OCI-LY7 (cell line): Measurements from ENCODE around the gene CCL22. TPM values are rescaled to one million over a fixed set of nuclear protein-coding genes. Genes with fewer than 3 reads are reported as not detected.

Experiments used
- BruUV-seq: library from RNA; stranded (reverse); fragments of 400-500 nt; replicated peaks from 2 replicates; lab custom pipeline; 2021; lab: Mats Ljungman, UMichigan
- CTCF ChIA-PET: fragments of 300-600 bp; sonication (Branson Sonifier 250); formaldehyde crosslinking; loops from one replicate; lab custom pipeline; 2022; ENCODE audit warnings: antibody characterized with exemption; ENCODE audit not compliant: unreplicated experiment; lab: Charles Lee
- POLR2A ChIA-PET: fragments of 300-600 bp; sonication (Branson Sonifier 250); formaldehyde crosslinking; loops from one replicate; lab custom pipeline; 2022; ENCODE audit warnings: antibody characterized with exemption; lab: Charles Lee
- DNase-seq: peaks from one replicate; pipeline ENCODE4 v3.0.0-alpha.2; 2015; ENCODE audit warnings: low spot score
- H2AFZ ChIP-seq: fragments of 200-600 bp; sonication (generic), shearing (Covaris generic); 2 replicates; pipeline ENCODE4 v1.6.1; 2014; ENCODE audit warnings: mild to moderate bottlenecking, antibody characterized with exemption, low read length, moderate library complexity
- H3K27ac ChIP-seq: fragments of 200-600 bp; sonication (generic); 2 replicates; pipeline ENCODE4 v1.5.1; 2014; ENCODE audit warnings: mixed run types, low read depth, mild to moderate bottlenecking, moderate library complexity, low read length, inconsistent platforms; ENCODE audit not compliant: poor library complexity, severe bottlenecking
- H3K36me3 ChIP-seq: fragments of 200-600 bp; sonication (generic); 2 replicates; pipeline ENCODE4 v1.6.1; 2014; ENCODE audit warnings: mild to moderate bottlenecking, antibody characterized with exemption, low read length, moderate library complexity, mixed read lengths; ENCODE audit not compliant: insufficient read depth
- H3K4me1 ChIP-seq: fragments of 200-600 bp; sonication (generic); 2 replicates; pipeline ENCODE4 v1.5.1; 2014; ENCODE audit warnings: mild to moderate bottlenecking, low read length; ENCODE audit not compliant: insufficient read depth, poor library complexity, severe bottlenecking
- H3K4me2 ChIP-seq: fragments of 200-600 bp; sonication (generic); 2 replicates; pipeline ENCODE4 v1.6.1; 2014; ENCODE audit warnings: mild to moderate bottlenecking, low read length
- H3K4me3 ChIP-seq: fragments of 200-600 bp; sonication (generic); 2 replicates; pipeline ENCODE4 v1.5.1; 2014; ENCODE audit warnings: mild to moderate bottlenecking, low read depth, low read length; ENCODE audit not compliant: poor library complexity, severe bottlenecking
- H3K79me2 ChIP-seq: fragments of 200-600 bp; sonication (generic); 2 replicates; pipeline ENCODE4 v1.6.1; 2016; ENCODE audit warnings: low read depth, mild to moderate bottlenecking, low read length, moderate library complexity, mixed read lengths; ENCODE audit not compliant: insufficient read depth
- H3K9me2 ChIP-seq: fragments of 200-600 bp; sonication (generic); 2 replicates; pipeline ENCODE4 v1.6.1; 2016; ENCODE audit warnings: mild to moderate bottlenecking, low read length, mixed read lengths; ENCODE audit not compliant: insufficient read depth
- H3K9me3 ChIP-seq: fragments of 200-600 bp; sonication (generic); 2 replicates; pipeline ENCODE4 v1.6.1; 2014; ENCODE audit warnings: mild to moderate bottlenecking, mixed run types, low read length, mixed read lengths
- H4K20me1 ChIP-seq: fragments of 200-600 bp; sonication (generic); 2 replicates; pipeline ENCODE4 v1.6.1; 2014; ENCODE audit warnings: mild to moderate bottlenecking, antibody characterized with exemption, low read length, moderate library complexity, mixed read lengths; ENCODE audit not compliant: insufficient read depth
- EZH2phosphoT487 ChIP-seq: fragments of 200-600 bp; sonication (generic); IDR thresholded peaks from 2 replicates; pipeline ENCODE4 v1.6.1; 2018; ENCODE audit warnings: low read depth, borderline replicate concordance, mild to moderate bottlenecking, mixed run types, antibody characterized with exemption, low read length, moderate library complexity, mixed read lengths
- intact Hi-C: fragments of 100-400 bp; cut with micrococcal nuclease; formaldehyde crosslinking; loops from one replicate; pipeline ENCODE4 v1.10.0; 2022; ENCODE audit not compliant: unreplicated experiment
- total RNA-seq, 2 experiments: library from RNA; depleted of rRNA in 1 of 2; stranded (reverse); fragments of >200 nt in 1 of 2; shearing (Covaris generic) in 1 of 2; gene quantifications; 2 replicates each; pipeline ENCODE4 v1.2.3, GENCODE V29; 2014 to 2022
- TF ChIP-seq, protein P1 (sequence below): fragments of 200-600 bp; sonication (generic); conservative IDR thresholded peaks from 2 replicates; pipeline ENCODE4 v1.5.1; 2014; ENCODE audit warnings: mild to moderate bottlenecking, antibody characterized with exemption, low read length, moderate library complexity, mixed read lengths

The CCL22 gene
- total RNA-seq, 2 experiments from 2014 or later, result not detected

DNA sequence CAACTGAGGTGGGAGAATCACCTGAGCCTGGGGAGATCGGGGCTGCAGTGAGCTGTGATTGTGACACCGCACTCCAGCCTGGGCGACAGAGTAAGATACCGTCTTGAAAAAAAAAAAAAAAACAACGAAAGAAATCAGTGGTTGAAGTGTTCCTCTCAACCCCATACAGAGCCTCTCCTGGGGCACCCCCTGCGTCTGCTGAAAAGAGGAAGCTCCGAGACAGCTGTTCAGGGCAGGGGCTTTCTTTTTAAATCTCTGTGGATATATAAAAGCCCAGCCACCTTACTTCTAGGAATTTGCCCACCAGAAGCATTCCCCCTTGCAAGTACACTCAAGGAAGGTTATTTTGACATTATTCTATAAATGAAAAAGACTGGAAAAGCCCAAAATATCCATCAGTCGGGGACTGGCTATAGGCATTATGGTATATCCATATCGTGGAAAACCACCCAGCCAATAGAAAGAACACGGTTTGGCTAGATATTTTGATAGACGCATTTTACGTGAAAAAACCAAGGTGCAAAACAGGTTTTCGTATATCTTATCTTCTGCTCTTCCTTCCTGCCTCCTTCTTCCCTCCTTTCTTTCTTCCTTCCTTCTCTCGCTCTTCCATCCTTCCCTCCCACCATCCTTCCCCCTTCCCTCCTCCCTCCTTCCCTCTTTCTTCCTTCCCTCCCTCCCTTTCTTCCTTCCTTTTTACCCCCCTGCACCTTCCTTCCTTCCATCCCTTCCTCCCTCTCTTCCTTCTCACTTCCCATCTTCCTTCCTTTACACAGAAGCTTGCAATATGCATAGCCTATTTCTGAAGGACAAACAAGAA lies 9.2 kb upstream of the CCL22 start:
- TF ChIP-seq, protein P1, sequence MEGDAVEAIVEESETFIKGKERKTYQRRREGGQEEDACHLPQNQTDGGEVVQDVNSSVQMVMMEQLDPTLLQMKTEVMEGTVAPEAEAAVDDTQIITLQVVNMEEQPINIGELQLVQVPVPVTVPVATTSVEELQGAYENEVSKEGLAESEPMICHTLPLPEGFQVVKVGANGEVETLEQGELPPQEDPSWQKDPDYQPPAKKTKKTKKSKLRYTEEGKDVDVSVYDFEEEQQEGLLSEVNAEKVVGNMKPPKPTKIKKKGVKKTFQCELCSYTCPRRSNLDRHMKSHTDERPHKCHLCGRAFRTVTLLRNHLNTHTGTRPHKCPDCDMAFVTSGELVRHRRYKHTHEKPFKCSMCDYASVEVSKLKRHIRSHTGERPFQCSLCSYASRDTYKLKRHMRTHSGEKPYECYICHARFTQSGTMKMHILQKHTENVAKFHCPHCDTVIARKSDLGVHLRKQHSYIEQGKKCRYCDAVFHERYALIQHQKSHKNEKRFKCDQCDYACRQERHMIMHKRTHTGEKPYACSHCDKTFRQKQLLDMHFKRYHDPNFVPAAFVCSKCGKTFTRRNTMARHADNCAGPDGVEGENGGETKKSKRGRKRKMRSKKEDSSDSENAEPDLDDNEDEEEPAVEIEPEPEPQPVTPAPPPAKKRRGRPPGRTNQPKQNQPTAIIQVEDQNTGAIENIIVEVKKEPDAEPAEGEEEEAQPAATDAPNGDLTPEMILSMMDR, result no peak
- TF ChIP-seq EZH2phosphoT487, result no peak
- intact Hi-C loops, result no loop called here
- no peaks in the 10 kb centered on the region for H3K9me3 ChIP-seq
- H3K9me2 ChIP-seq, result no peaks in the 10 kb centered on the region
- no peak overlapping the region for H2AFZ ChIP-seq
- no TSS peak for BruUV-seq
- peaks cover 8% of the 10 kb centered on the region for H3K4me1 ChIP-seq
- H3K27ac ChIP-seq, result no peak overlapping the region
- no peak overlapping the region for H3K4me3 ChIP-seq
- no peaks in the 10 kb centered on the region for H3K79me2 ChIP-seq
- no peaks in the 10 kb centered on the region for H3K36me3 ChIP-seq
- peak; percentile 45 for DNase-seq
- CTCF ChIA-PET, result interaction anchor here (0.6 kb wide), 1 partner anchor 128 kb away, joined by 5 read pairs; no protein-coding TSS in a partner anchor
- POLR2A ChIA-PET, result interaction anchor here (0.7 kb wide), 1 partner anchor 170 kb away, joined by 4 read pairs; no protein-coding TSS in a partner anchor
- no peaks in the 10 kb centered on the region for H4K20me1 ChIP-seq
- H3K4me2 ChIP-seq, result no peak overlapping the region

DNA sequence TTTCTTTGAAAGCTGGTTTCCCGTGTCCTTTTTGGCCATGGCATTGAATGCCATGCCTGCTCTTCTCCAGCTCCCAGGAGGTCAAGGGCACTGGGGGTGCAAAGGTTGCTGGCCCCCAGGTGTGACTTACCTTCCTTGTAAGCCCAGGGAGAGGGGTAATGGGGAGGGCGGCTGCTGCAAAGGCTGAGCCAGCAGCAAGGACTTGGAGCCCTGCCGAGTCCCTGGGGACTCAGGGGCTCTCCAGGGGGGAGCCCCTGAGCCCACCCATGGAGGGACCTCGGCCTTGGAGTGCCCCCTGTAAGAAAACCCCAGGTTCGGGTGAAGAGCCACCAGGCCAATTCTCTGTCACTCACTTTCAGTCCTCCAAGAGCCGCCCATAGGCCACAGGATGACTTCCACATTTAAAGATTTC lies 5.9 kb upstream of the CCL22 start:
- Histone ChIP-seq H3K27ac (no peak overlapping the region), H3K4me1 (peaks cover 8% of the 10 kb centered on the region), H3K9me3 (no peaks in the 10 kb centered on the region), H2AFZ (no peak overlapping the region), H3K36me3 (no peaks in the 10 kb centered on the region), H3K9me2 (no peaks in the 10 kb centered on the region), H4K20me1 (no peaks in the 10 kb centered on the region), H3K79me2 (no peaks in the 10 kb centered on the region), H3K4me3 (no peak overlapping the region), H3K4me2 (no peak overlapping the region)
- TF ChIP-seq, protein P1, result no peak
- TF ChIP-seq EZH2phosphoT487, result no peak
- intact Hi-C loops, result no loop called here
- no TSS peak for BruUV-seq
- ChIA-PET POLR2A (no interaction called here), CTCF (no interaction called here)
- DNase-seq, result no peak

DNA sequence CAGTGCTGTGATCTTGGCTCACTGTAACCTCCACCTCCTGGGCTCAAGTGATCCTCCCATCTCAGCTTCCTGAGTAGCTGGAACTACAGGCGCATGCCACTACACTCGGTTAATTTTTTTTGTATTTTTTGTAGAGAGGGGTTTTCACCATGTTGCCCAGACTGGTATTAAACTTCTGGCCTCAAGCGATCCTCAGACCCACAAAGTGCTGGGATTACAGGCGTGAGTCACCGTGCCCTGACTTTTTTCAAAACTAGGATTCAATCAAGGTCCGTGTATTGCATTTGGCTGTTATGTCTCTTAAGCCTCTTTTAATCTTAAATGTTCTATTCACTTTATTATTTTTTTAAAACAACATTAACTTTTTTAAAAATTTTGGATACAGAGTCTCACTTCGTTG lies 4.3 kb upstream of the CCL22 start:
- Histone ChIP-seq H3K4me2 (no peak overlapping the region), H2AFZ (no peak overlapping the region), H3K36me3 (no peaks in the 10 kb centered on the region), H4K20me1 (no peaks in the 10 kb centered on the region), H3K4me3 (no peak overlapping the region), H3K9me2 (no peaks in the 10 kb centered on the region), H3K27ac (no peak overlapping the region), H3K9me3 (no peaks in the 10 kb centered on the region), H3K4me1 (peaks cover 2% of the 10 kb centered on the region), H3K79me2 (no peaks in the 10 kb centered on the region)
- ChIA-PET POLR2A (interaction anchor here (0.8 kb wide), 1 partner anchor 12 kb away, joined by 4 read pairs; no protein-coding TSS in a partner anchor), CTCF (no interaction called here)
- intact Hi-C loops, result no loop called here
- no TSS peak for BruUV-seq
- TF ChIP-seq, protein P1, result no peak
- no peak for TF ChIP-seq EZH2phosphoT487
- DNase-seq, result no peak
